OCI-LY7 (cell line): Measurements from ENCODE around the gene SYDE2. TPM values are rescaled to one million over a fixed set of nuclear protein-coding genes. Genes with fewer than 3 reads are reported as not detected.

ENCODE experiments used
- BruUV-seq: library from RNA; stranded (reverse); fragments of 400-500 nt; replicated peaks from 2 replicates; lab custom pipeline; 2021; lab: Mats Ljungman, UMichigan
- CTCF ChIA-PET: fragments of 300-600 bp; sonication (Branson Sonifier 250); formaldehyde crosslinking; loops from one replicate; lab custom pipeline; 2022; ENCODE audit warnings: antibody characterized with exemption; ENCODE audit not compliant: unreplicated experiment; lab: Charles Lee
- POLR2A ChIA-PET: fragments of 300-600 bp; sonication (Branson Sonifier 250); formaldehyde crosslinking; loops from one replicate; lab custom pipeline; 2022; ENCODE audit warnings: antibody characterized with exemption; lab: Charles Lee
- DNase-seq: peaks from one replicate; pipeline ENCODE4 v3.0.0-alpha.2; 2015; ENCODE audit warnings: low spot score
- H2AFZ ChIP-seq: fragments of 200-600 bp; sonication (generic), shearing (Covaris generic); 2 replicates; pipeline ENCODE4 v1.6.1; 2014; ENCODE audit warnings: mild to moderate bottlenecking, antibody characterized with exemption, low read length, moderate library complexity
- H3K27ac ChIP-seq: fragments of 200-600 bp; sonication (generic); 2 replicates; pipeline ENCODE4 v1.5.1; 2014; ENCODE audit warnings: mixed run types, low read depth, mild to moderate bottlenecking, moderate library complexity, low read length, inconsistent platforms; ENCODE audit not compliant: poor library complexity, severe bottlenecking
- H3K36me3 ChIP-seq: fragments of 200-600 bp; sonication (generic); 2 replicates; pipeline ENCODE4 v1.6.1; 2014; ENCODE audit warnings: mild to moderate bottlenecking, antibody characterized with exemption, low read length, moderate library complexity, mixed read lengths; ENCODE audit not compliant: insufficient read depth
- H3K4me1 ChIP-seq: fragments of 200-600 bp; sonication (generic); 2 replicates; pipeline ENCODE4 v1.5.1; 2014; ENCODE audit warnings: mild to moderate bottlenecking, low read length; ENCODE audit not compliant: insufficient read depth, poor library complexity, severe bottlenecking
- H3K4me2 ChIP-seq: fragments of 200-600 bp; sonication (generic); 2 replicates; pipeline ENCODE4 v1.6.1; 2014; ENCODE audit warnings: mild to moderate bottlenecking, low read length
- H3K4me3 ChIP-seq: fragments of 200-600 bp; sonication (generic); 2 replicates; pipeline ENCODE4 v1.5.1; 2014; ENCODE audit warnings: mild to moderate bottlenecking, low read depth, low read length; ENCODE audit not compliant: poor library complexity, severe bottlenecking
- H3K79me2 ChIP-seq: fragments of 200-600 bp; sonication (generic); 2 replicates; pipeline ENCODE4 v1.6.1; 2016; ENCODE audit warnings: low read depth, mild to moderate bottlenecking, low read length, moderate library complexity, mixed read lengths; ENCODE audit not compliant: insufficient read depth
- H3K9me2 ChIP-seq: fragments of 200-600 bp; sonication (generic); 2 replicates; pipeline ENCODE4 v1.6.1; 2016; ENCODE audit warnings: mild to moderate bottlenecking, low read length, mixed read lengths; ENCODE audit not compliant: insufficient read depth
- H3K9me3 ChIP-seq: fragments of 200-600 bp; sonication (generic); 2 replicates; pipeline ENCODE4 v1.6.1; 2014; ENCODE audit warnings: mild to moderate bottlenecking, mixed run types, low read length, mixed read lengths
- H4K20me1 ChIP-seq: fragments of 200-600 bp; sonication (generic); 2 replicates; pipeline ENCODE4 v1.6.1; 2014; ENCODE audit warnings: mild to moderate bottlenecking, antibody characterized with exemption, low read length, moderate library complexity, mixed read lengths; ENCODE audit not compliant: insufficient read depth
- CTCF ChIP-seq: fragments of 200-600 bp; sonication (generic); conservative IDR thresholded peaks from 2 replicates; pipeline ENCODE4 v1.5.1; 2014; ENCODE audit warnings: mild to moderate bottlenecking, antibody characterized with exemption, low read length, moderate library complexity, mixed read lengths
- EZH2phosphoT487 ChIP-seq: fragments of 200-600 bp; sonication (generic); IDR thresholded peaks from 2 replicates; pipeline ENCODE4 v1.6.1; 2018; ENCODE audit warnings: low read depth, borderline replicate concordance, mild to moderate bottlenecking, mixed run types, antibody characterized with exemption, low read length, moderate library complexity, mixed read lengths
- intact Hi-C: fragments of 100-400 bp; cut with micrococcal nuclease; formaldehyde crosslinking; loops from one replicate; pipeline ENCODE4 v1.10.0; 2022; ENCODE audit not compliant: unreplicated experiment
- total RNA-seq, 2 experiments: library from RNA; depleted of rRNA in 1 of 2; stranded (reverse); fragments of >200 nt in 1 of 2; shearing (Covaris generic) in 1 of 2; gene quantifications; 2 replicates each; pipeline ENCODE4 v1.2.3, GENCODE V29; 2014 to 2022

Gene SYDE2
- total RNA-seq, 2 experiments from 2014 or later = not detected

GRCh38 chr1:85243372-85243771 is 42.6 kb upstream of the SYDE2 start:
- Histone ChIP-seq H3K79me2 (no peaks in the 10 kb centered on the region), H3K4me2 (no peak overlapping the region), H3K36me3 (no peaks in the 10 kb centered on the region), H3K9me2 (no peaks in the 10 kb centered on the region), H3K4me3 (no peak overlapping the region), H3K27ac (no peak overlapping the region), H4K20me1 (no peaks in the 10 kb centered on the region), H2AFZ (no peak overlapping the region), H3K9me3 (no peaks in the 10 kb centered on the region), H3K4me1 (no peaks in the 10 kb centered on the region)
- DNase-seq = no peak
- CTCF ChIA-PET = no interaction called here
- no TSS peak for BruUV-seq
- intact Hi-C loops = no loop called here
- POLR2A ChIA-PET = interaction anchor here (0.6 to 1.2 kb wide), 3 partner anchors 12 to 303 kb away, joined by 3 to 4 read pairs (median 3); no protein-coding TSS in a partner anchor
- no peak for TF ChIP-seq CTCF
- no peak for TF ChIP-seq EZH2phosphoT487

DNA sequence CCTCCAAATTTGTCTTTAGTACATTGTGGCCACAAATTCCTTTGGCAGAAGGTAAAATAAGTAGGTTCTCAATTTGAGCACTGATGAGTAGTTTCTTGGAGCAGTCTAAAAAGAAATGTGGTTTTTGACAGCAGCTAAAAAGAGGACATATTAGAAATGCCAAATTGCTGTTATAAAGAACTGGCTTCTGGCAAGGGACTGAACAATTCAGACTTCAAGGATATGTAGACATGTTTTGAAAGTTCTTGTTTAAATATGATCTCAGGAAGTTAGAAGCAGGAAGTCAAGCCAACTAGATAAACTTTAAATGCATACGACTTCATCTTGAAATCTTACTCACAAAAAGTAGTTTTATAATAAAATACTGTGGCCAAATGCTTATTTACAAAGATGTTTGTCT is 39.8 kb upstream of the SYDE2 start:
- H3K79me2 ChIP-seq = no peaks in the 10 kb centered on the region
- no peaks in the 10 kb centered on the region for H3K9me2 ChIP-seq
- H3K9me3 ChIP-seq = no peaks in the 10 kb centered on the region
- peak overlapping the region; percentile 55 for H2AFZ ChIP-seq
- no peaks in the 10 kb centered on the region for H4K20me1 ChIP-seq
- DNase-seq = no peak
- no peaks in the 10 kb centered on the region for H3K4me1 ChIP-seq
- no TSS peak for BruUV-seq
- TF ChIP-seq CTCF = no peak
- no peak for TF ChIP-seq EZH2phosphoT487
- H3K4me3 ChIP-seq = no peak overlapping the region
- no peaks in the 10 kb centered on the region for H3K36me3 ChIP-seq
- no peak overlapping the region for H3K27ac ChIP-seq
- no peak overlapping the region for H3K4me2 ChIP-seq
- intact Hi-C loops = no loop called here
- ChIA-PET POLR2A (no interaction called here), CTCF (interaction anchor here (1.2 kb wide), 1 partner anchor 19 kb away, joined by 3 read pairs; the partner anchor contains the start of gene C1orf52)

GRCh38 chr1:85240174-85240601 is 39.4 kb upstream of the SYDE2 start:
- H3K79me2 ChIP-seq = no peaks in the 10 kb centered on the region
- no peaks in the 10 kb centered on the region for H3K36me3 ChIP-seq
- POLR2A ChIA-PET = interaction anchor here (1.1 kb wide), 1 partner anchor 312 kb away, joined by 3 read pairs; no protein-coding TSS in a partner anchor
- H4K20me1 ChIP-seq = no peaks in the 10 kb centered on the region
- no TSS peak for BruUV-seq
- H3K4me1 ChIP-seq = no peaks in the 10 kb centered on the region
- peak; percentile 9 for DNase-seq
- no peak overlapping the region for H3K27ac ChIP-seq
- intact Hi-C loops = no loop called here
- no peaks in the 10 kb centered on the region for H3K9me3 ChIP-seq
- no peak overlapping the region for H3K4me2 ChIP-seq
- H3K4me3 ChIP-seq = no peak overlapping the region
- H2AFZ ChIP-seq = peak overlapping the region; percentile 55; the same call in 1 of the 2 replicates
- TF ChIP-seq CTCF (peak; percentile 51), EZH2phosphoT487 (no peak)
- no peaks in the 10 kb centered on the region for H3K9me2 ChIP-seq
- CTCF ChIA-PET = interaction anchor here (1.2 kb wide), 1 partner anchor 20 kb away, joined by 3 read pairs; the partner anchor contains the start of gene C1orf52
